ENCODE measurements around the gene TMCC1. TPM values are rescaled to one million over a fixed set of nuclear protein-coding genes. Genes with fewer than 3 reads are reported as not detected.
"Not testable (repeated sequence)": the region's sequence is repeated elsewhere in the genome, so short reads cannot be mapped to it uniquely, and the experiment has no call there.

Gene TMCC1
- total RNA-seq, 1 donor from 2014 or later = 35.2 TPM

DNA sequence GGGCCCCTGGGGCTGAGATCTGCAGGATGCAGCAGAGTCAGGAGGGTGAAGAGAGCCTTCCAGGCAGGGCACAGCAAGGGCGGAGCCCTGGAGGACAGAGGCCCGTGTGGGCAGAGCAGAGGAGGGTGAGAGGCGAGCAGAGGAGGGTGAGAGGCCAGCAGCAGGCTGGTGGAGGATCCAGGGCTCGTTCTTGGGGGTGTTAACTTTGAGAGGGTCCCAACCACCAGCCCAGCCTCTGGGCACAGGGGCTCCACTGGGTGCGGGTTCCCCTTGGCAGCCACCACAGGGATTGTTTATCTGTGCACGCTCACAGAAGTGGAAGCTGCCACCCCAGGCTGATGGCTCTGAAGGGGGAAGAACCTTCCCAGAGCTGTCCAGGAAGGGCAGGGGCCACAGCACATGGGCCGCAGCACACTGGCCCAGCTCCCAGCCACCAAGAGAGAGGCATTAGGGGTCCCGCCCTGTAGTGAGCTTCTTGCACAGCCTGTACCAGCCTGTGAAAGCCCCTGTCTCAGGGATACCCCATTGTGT, 277.7 kb downstream of the TMCC1 start:
- DNase-seq (ENCODE audit: extremely low read depth, low read depth, low spot score) = no peak

DNA sequence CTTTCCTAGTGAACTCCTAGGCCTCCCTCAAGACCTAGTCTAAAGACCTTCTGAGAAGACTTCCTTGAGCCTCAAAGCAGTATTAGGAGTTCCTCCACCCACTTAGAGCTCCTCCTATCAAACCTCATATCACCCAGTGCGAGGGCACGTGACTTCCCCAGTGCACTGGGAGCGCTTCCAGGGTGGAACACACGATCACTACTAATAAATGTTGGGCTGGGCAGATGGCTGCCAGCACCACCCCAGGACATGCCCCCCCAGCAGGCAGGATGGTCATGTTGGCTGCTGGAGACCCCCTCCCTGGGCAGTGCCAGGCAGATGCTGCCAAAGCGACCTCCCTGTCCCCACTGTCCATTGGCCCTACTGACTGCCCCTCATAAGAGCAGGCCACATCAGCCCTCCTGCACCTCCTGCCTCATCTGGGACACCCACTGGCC, 278.6 kb downstream of the TMCC1 start:
- DNase-seq (ENCODE audit: extremely low read depth, low read depth, low spot score) = no peak

GRCh38 chr3:129614435-129614834, 279.1 kb downstream of the TMCC1 start:
- DNase-seq (ENCODE audit: extremely low read depth, low read depth, low spot score) = no peak

- no peak for DNase-seq (ENCODE audit: extremely low read depth, low read depth, low spot score)
Measured at GRCh38 chr3:129613367-129613740, 280.2 kb downstream of the TMCC1 start.

DNA sequence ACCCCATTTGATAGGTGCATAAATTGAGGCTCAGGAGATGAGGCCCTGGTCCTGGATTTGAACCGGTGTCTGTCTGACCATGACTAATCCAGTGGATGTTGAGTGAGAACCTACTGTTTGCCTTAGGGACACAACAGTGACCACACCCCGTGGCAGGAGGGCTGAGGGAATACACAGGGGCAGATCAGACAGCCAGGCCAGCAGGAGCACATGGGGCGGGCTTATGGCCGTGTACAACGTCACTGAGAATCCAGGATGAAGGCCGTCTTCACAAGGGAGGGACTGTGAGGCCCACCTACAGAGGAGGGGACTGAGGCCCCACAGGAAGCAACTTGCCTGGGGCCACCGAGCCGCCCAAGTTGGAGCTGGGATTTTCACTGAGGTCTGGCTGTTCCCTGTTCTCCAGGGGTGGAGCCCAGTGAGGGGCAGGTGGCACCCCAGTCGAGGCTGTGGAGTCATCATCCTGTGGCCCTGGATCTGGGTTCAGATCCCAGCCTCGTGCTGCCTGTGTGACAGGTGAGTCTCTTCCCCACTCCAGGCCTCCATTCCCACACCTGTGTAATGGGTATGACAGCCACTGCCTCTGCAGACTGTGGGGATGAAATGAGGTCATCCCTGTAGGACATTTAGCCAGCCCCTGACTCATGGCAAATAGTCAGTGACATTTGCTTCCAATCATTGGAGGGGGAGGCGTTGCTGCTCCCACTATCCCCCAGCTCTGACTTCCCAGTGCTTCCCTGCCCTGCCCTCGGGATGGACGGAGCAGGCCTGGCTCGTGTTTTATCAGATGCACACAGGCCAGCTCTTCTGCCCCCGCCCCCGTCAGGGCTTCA, 280.8 kb downstream of the TMCC1 start:
- DNase-seq (ENCODE audit: extremely low read depth, low read depth, low spot score) = no peak

GRCh38 chr3:129611812-129612533, 281.5 kb downstream of the TMCC1 start:
- DNase-seq (ENCODE audit: extremely low read depth, low read depth, low spot score) = no peak

DNA sequence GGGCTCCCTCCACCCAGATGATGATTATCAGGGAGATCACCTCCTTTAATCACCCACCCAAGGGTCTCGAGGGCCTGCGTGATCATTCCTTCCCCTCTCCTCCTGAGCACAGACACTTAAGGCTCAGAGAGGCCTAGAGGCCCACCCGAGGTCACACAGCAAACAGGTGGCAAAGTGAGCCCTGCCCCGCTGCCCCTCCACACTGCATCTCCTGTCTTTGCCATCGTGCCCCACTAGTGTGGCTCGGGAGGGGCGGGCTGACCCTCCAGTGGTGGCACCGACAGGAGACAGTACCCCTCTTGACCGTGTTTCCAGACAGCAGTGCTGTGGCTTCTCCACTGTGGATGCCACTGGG, 282.1 kb downstream of the TMCC1 start:
- no peak for DNase-seq (ENCODE audit: extremely low read depth, low read depth, low spot score)

GRCh38 chr3:129610794-129611445, 282.6 kb downstream of the TMCC1 start:
- DNase-seq (ENCODE audit: extremely low read depth, low read depth, low spot score) = not testable (repeated sequence)

GRCh38 chr3:129610276-129610675, 283.2 kb downstream of the TMCC1 start:
- DNase-seq (ENCODE audit: extremely low read depth, low read depth, low spot score) = no peak

GRCh38 chr3:129609591-129610182, 283.8 kb downstream of the TMCC1 start:
- no peak for DNase-seq (ENCODE audit: extremely low read depth, low read depth, low spot score)

- DNase-seq (ENCODE audit: extremely low read depth, low read depth, low spot score) = no peak
Measured at GRCh38 chr3:129608936-129609590, 284.4 kb downstream of the TMCC1 start.

DNA sequence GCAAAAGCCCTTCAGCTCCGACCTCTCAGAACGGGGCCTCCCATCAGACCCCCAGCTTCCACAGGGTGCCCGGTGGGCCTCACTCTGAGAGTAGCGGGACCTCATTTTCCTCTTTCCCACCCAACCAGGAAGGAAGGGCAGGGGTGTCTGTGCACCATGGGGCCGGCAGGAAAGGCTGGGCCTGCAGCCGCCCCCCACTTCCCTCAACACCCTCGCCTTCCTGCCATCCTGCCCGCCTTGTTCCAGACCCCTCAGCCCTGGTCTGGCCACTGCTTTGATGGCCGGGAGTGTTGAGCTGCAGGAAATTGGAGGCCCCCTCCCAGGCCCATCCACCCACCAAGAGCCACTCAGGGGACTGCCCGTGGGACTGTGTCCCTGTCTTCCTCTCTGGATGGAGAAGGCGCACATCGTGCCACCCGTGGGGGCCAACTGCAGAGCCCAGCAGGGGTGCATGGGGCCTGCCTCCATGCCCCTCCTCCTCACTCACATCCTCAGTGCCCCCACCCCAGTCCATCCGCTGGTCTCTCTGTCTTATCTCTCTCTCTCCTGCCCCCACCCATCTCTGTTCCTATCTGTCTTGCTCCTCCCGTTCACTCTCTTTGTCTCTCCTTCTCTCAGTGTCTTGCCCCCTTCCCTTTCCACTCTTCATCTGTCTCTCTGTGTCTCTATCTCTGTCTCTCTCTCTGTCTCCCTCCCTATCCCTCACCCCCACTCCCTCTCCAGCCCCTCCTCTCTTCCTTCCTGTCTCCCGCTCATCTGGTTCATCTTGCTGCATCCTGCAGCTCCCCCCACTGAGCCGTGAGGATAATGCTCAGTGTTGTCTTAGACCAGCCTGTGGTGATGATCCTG, 285.2 kb downstream of the TMCC1 start:
- no peak for DNase-seq (ENCODE audit: extremely low read depth, low read depth, low spot score)

- no peak for DNase-seq (ENCODE audit: extremely low read depth, low read depth, low spot score)
Measured at GRCh38 chr3:129607391-129608068, 286.0 kb downstream of the TMCC1 start.

- DNase-seq (ENCODE audit: extremely low read depth, low read depth, low spot score) = no peak
Measured at GRCh38 chr3:129606636-129607390, 286.7 kb downstream of the TMCC1 start, which contains the start of gene PLXND1. Gene PLXND1 (minus strand): TSS chr3:129606676. CDS start chr3:129606639, 37 bp downstream.

DNA sequence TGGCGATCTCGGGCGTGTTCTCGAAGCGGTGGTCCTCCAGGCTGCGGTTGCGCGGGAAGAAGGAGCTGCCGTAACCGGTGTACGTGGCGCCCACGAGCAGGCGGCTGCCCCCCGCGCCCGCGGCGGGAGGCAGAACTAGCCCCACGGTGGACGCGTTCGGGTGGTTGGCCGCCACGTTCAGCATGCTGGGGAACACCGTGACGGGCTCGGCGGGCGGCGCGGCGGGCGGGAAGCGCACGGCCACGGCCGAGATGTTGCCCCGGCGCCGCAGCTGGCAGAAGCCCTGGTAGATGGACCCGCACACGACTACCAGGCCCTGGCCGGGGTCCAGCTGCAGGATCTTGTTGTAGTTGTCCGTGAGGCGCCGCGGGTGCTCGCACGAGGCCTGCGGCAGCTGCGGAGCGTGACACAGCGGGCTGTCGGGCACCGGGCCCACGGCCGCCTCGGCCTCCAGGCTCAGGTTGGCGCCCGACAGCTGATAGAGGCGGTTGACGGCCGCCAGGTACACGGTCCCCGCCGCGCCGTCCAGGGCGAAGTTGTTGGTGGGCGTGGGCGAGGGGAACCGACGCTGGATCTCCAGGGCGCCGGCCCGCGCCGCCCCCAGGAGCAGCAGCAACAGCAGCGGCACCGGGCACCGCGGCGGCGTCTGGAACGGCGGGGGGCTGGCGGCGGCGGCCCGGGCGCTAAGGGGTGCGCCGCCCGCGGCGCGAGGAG, 287.4 kb downstream of the TMCC1 start:
- no peak for DNase-seq (ENCODE audit: extremely low read depth, low read depth, low spot score)

DNA sequence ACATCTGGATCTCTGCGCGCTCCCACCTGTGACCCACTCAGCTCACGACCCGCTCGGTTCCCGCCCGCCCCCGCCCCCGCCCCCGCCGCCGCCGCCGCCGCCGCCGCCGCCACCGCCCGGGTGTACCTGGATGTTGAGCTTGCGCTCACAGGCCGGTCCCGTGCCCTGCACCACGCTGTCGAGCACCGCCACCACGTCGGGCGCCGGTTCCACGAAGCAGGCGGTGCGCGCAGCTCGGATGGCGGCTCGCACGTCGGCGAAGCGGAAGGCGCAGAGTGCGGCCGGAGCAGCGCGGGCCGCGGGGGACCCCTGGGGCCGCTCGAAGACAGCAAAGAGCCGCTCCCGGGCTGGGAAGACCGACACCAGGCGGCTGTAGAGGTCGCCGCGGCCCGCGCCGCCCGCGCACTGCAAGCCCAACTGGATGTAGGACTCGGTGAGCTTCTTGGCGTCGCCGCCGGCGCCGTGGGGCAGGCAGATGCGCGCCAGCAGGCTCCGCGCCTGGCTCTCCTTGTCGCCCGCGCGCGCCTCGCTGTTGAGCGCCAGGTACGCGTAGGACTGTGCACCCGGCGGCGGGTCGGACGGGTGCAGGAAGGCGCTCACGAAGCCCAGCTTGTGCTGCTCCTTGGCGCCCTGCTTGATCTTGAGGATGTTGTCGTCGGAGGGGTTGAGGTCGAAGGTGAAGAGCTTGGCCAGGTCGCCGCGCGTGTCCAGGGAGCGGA, 288.1 kb downstream of the TMCC1 start:
- DNase-seq (ENCODE audit: extremely low read depth, low read depth, low spot score) = no peak

GRCh38 chr3:129604767-129605166, 288.7 kb downstream of the TMCC1 start:
- no peak for DNase-seq (ENCODE audit: extremely low read depth, low read depth, low spot score)
